Measurements from ENCODE around the gene TTLL5. TPM values are rescaled to one million over a fixed set of nuclear protein-coding genes. Genes with fewer than 3 reads are reported as not detected.

Gene TTLL5
- total and polyA plus RNA-seq, 9 of the 15 experiments (the other 6 are each of a cell fraction or from before 2014, with no cell fraction given), result 4.1 to 18.9 (median 12.6) TPM

DNA sequence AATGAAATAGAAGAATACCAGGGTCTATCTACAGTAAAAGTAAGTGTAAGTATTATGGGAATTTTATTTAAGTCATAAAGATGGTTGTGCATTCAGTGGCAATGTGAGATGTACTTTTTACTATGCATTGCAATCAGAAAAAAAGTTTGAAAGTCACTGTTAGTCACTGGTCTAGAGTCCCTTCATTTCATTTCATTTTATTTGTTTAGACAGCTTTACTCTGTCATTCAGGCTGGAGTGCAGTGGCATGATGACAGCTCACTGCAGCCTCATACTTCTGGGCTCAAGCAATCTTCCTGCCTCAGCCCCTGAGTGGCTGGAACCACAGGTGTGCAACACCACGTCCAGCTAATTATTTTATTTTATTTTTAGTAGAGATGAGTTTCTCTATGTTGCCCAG lies 278.2 kb downstream of the TTLL5 start:
- in situ Hi-C loops (cut with MboI) (no loop called here), intact Hi-C loops (cut with micrococcal nuclease) (no loop called here)
- no TSS peak for BruUV-seq (replicated peaks)
- H3K9me1 ChIP-seq (ENCODE audit: control insufficient read depth, insufficient read depth, low read length), result no peaks in the 10 kb centered on the region
- H3K36me3 ChIP-seq (ENCODE audit: control insufficient read depth, insufficient read depth, low read length), result no peaks in the 10 kb centered on the region
- no peak for FAIRE-seq
- POLR2A ChIA-PET, result interaction anchor here (0.8 kb wide), 1 partner anchor 108 kb away, joined by 3 read pairs; no protein-coding TSS in a partner anchor
- H4K20me1 ChIP-seq (replicated peaks; ENCODE audit: control insufficient read depth, insufficient read depth, low read length), result no peaks in the 10 kb centered on the region
- WGBS (ENCODE audit: insufficient coverage, low coverage, missing lambda C conversion rate), result 21% methylated on average over 1 of the region's 1 CpG
- H3K4me2 ChIP-seq (ENCODE audit: insufficient read depth, low read length), result no peak overlapping the region
- no peak overlapping the region for H3K4me3 ChIP-seq
- H2AFZ ChIP-seq (ENCODE audit: low read depth, low read length), result no peak overlapping the region
- H3K27me3 ChIP-seq (ENCODE audit: control insufficient read depth in 2 of 2, insufficient read depth in 2 of 2, low read length in 2 of 2), result no peaks in the 10 kb centered on the region
- DNase-seq (ENCODE audit: extremely low read depth in 1 of 4, low spot score in 3 of 4), result no peak
- H3K79me2 ChIP-seq (ENCODE audit: control insufficient read depth, insufficient read depth, low read length), result no peaks in the 10 kb centered on the region
- H3K9me3 ChIP-seq (replicated peaks; ENCODE audit: control insufficient read depth, insufficient read depth, low read depth, low read length), result no peaks in the 10 kb centered on the region
- TF ChIP-seq ESRRB (CRISPR knock-in tag; IDR thresholded peaks at IDR 0.05; ENCODE audit: borderline replicate concordance) (no peak), DACH1 (IDR thresholded peaks at IDR 0.05; ENCODE audit: partially characterized antibody) (no peak), ETS2 (tag; IDR thresholded peaks at IDR 0.05; ENCODE audit: borderline replicate concordance, poor library complexity, severe bottlenecking) (no peak)
- TF ChIP-seq, protein P1, sequence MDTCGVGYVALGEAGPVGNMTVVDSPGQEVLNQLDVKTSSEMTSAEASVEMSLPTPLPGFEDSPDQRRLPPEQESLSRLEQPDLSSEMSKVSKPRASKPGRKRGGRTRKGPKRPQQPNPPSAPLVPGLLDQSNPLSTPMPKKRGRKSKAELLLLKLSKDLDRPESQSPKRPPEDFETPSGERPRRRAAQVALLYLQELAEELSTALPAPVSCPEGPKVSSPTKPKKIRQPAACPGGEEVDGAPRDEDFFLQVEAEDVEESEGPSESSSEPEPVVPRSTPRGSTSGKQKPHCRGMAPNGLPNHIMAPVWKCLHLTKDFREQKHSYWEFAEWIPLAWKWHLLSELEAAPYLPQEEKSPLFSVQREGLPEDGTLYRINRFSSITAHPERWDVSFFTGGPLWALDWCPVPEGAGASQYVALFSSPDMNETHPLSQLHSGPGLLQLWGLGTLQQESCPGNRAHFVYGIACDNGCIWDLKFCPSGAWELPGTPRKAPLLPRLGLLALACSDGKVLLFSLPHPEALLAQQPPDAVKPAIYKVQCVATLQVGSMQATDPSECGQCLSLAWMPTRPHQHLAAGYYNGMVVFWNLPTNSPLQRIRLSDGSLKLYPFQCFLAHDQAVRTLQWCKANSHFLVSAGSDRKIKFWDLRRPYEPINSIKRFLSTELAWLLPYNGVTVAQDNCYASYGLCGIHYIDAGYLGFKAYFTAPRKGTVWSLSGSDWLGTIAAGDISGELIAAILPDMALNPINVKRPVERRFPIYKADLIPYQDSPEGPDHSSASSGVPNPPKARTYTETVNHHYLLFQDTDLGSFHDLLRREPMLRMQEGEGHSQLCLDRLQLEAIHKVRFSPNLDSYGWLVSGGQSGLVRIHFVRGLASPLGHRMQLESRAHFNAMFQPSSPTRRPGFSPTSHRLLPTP (IDR thresholded peaks at IDR 0.05; ENCODE audit: borderline replicate concordance, extremely low read depth, insufficient read length), result no peak
- H3K9ac ChIP-seq (ENCODE audit: insufficient read depth in 1 of 2, low read depth in 2 of 2, low read length in 2 of 2), result no peak overlapping the region
- ATAC-seq, result no peak
- CTCF ChIA-PET (ENCODE audit: low intra/inter-chr PET ratio), result no interaction called here
- no peak overlapping the region for H3K27ac ChIP-seq (ENCODE audit: extremely low read depth, low read depth, low read length)
- H3K4me1 ChIP-seq (replicated peaks in 1 of 2; ENCODE audit: control insufficient read depth in 2 of 2, insufficient read depth in 2 of 2, low read length in 2 of 2), result peaks cover 0 to 27% of the 10 kb centered on the region in 2 experiments; a peak in 4 of 5 replicates
